ENCODE results near the gene PRKAR1B.

The PRKAR1B gene

DNA sequence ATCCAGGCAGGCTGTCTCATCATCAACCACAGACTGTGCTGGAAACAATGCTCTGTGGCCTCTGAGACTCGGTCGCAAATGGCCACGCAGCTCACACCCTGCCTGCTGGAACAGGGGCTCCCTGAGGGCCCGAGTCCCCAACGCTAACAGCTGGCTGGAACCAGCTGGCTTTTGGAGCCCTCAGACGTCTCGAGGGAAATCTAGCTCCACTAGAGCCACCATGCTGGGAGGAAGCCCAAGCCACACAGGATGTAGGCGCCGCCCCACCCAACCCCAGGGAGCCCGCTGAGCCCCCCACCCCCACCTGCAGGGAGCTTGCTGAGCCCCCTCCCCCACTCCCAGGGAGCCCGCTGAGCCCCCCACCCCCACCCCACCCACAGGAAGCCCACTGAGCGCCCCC lies 186.1 kb downstream of the PRKAR1B start:
- DNase-seq (ENCODE audit: low read depth) = no peak

DNA sequence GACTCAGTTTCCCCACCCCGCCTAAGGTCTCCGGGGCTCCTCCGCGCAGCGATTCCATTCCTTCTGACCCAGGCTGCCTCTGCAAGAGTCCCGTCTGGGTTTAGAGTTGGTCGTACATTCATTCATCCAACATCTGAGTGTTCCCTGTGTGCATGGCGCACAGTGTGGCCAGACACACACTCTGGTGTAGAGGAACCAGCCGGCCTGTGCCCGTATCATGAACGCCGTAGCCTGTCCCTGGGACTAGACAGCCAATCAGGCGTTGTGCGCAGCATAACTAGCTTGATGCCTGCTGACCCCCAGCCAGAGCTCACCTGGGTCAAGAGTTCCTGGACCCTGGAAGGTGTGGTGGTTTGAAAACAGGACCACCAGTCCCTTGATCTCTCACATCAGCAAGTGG lies 186.5 kb downstream of the PRKAR1B start:
- no peak for DNase-seq (ENCODE audit: low read depth)

DNA sequence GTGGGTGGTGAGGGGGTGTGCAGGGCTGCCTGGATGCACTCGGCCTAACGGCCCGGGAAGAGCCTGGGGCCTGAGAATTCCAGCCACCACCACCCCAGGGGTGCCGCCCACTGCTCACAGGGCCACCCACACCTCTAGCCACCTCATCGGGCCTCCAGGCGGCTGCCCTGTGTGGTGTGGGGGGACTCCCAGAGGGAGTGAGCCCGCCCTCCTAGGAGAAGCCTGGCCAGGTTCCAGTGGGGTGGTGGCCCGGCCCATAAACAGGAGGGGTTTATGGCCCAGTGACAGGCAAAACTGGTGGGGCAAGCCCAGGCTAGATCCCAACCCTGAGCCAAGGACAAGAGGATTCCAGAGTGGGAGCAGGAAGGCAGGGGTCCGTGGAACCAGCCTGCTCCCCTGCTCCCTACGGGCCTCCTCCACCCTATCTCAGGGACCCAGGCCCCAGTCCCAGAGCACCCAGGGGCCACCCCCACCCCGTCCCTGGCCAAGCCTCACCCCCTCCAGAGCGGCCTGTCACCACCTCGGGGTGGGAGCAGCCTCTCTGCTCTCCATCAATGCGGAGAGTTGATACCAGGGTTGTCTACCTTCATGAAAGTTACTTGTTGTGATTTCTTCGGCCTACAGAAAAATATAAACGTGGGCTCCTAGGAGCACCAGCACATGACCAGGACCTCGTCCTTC lies 187.2 kb downstream of the PRKAR1B start:
- DNase-seq (ENCODE audit: low read depth) = no peak

GRCh38 chr7:538764-539685 lies 188.1 kb downstream of the PRKAR1B start:
- DNase-seq (ENCODE audit: low read depth) = no peak

GRCh38 chr7:537911-538634 lies 189.0 kb downstream of the PRKAR1B start:
- no peak for DNase-seq (ENCODE audit: low read depth)

DNA sequence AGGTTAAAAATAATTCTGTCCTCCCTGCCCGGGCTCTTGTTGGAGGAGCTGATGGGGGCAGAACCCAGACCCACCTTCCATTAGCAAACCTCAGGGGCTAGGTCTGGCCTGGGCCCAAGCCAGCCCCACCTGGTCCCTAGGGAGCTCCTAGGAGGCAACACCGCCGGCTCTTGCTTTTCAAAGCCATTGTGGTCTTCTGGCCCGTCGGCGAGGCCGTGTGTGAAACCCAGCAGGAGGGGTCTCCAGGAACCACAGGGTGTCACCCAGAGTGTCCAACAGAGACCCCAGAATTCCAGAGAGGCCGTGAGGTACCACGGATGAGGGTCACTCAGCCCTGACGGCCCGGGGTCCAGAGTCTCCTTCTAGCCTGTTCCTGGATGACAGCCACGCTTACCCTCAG lies 190.8 kb downstream of the PRKAR1B start:
- no peak for DNase-seq (ENCODE audit: low read depth)

GRCh38 chr7:534959-535358 lies 192.1 kb downstream of the PRKAR1B start:
- DNase-seq (ENCODE audit: low read depth) = no peak

DNA sequence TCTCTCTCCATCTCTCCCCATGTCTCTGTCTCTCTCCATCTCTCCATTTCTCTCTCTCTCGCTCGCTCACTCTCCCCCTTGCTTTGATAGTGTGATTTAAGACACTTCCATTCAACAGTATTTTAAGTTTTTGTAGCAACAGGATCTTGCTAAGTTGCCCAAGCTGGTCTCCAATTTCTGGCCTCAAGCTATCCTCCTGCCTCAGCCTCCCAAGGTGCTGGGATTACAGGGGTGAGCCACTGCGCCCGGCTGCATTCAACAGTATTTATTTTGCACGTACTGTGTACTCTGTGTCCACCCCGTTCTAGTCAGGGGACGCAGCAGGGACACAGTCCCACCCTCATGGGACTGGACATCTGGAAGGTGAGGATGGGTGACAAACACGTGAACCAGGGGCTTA lies 193.0 kb downstream of the PRKAR1B start:
- DNase-seq (ENCODE audit: low read depth) = no peak

GRCh38 chr7:533266-533665 lies 193.8 kb downstream of the PRKAR1B start:
- no peak for DNase-seq (ENCODE audit: low read depth)

DNA sequence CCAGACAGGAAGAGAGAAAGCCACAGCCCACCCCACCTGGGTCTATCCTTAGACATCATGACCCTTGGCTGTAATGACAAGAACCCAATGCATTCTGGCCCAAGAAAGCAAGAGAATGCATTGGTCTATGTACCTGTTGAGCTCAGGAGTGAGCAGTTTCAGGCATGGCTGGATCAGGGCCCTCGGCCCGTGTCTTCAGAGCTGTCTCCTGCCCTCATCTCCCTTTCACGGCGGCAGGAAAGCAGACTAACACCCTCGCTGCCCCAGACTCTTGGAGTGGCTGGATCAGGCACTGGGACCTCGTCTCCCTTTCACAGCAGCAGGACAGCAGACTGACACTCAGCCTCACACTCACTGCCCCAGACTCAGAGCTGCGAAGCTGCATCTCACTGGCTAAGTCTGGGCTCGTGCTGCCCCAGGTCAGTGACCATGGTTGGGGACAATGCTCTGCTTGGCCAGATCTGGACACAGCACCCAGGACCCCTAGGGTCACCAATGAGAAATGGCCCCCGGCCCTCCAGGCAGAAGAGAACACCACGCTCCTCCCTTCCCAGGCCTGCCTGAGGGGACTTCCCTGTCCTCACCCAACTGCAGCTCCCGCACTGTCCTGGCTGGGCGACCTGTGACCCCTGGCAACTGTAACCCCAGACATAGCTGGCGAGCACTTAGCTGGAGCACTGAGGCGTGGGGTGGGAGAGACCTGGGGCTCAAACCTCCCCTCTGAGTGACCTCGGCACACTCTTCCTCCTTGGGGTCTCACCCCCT lies 194.5 kb downstream of the PRKAR1B start:
- no peak for DNase-seq (ENCODE audit: low read depth)

- no peak for DNase-seq (ENCODE audit: low read depth)
Observed at GRCh38 chr7:531777-532176, 195.3 kb downstream of the PRKAR1B start.

DNA sequence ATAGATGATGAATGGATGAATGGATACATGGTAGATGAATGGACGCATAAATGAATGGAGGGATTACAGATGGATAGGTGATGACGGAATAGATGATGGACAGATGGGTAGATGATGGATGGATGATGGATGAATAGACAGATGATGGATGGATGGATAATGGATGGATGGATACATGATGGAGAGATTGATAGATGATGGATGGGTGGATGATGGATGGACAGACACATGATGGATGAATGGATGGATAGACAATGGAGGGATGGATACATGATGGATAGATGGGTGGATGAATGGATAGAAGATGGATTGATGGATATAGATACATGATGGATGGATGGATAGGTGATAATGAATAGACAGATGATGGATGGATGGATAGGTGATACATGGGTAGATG lies 198.6 kb downstream of the PRKAR1B start:
- no peak for DNase-seq (ENCODE audit: low read depth)

DNA sequence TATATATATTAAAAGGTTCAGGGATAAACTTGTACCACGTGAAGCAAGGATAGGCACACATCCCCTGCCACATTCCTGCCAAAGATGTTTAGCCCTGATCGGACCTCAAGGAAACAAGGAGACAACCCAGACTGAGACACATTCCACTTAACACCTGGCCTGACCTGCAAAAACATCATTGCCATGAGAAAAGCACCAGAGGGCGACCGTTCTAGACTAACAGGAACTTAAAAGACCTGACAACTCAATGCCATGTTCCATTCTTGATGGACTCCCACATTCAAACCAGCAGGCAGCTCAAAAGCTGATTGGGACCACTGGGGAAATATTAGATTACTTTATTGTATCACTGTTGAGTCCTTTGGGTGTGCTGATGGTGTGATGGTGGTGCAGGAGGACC lies 199.4 kb downstream of the PRKAR1B start:
- DNase-seq (ENCODE audit: low read depth) = no peak

DNA sequence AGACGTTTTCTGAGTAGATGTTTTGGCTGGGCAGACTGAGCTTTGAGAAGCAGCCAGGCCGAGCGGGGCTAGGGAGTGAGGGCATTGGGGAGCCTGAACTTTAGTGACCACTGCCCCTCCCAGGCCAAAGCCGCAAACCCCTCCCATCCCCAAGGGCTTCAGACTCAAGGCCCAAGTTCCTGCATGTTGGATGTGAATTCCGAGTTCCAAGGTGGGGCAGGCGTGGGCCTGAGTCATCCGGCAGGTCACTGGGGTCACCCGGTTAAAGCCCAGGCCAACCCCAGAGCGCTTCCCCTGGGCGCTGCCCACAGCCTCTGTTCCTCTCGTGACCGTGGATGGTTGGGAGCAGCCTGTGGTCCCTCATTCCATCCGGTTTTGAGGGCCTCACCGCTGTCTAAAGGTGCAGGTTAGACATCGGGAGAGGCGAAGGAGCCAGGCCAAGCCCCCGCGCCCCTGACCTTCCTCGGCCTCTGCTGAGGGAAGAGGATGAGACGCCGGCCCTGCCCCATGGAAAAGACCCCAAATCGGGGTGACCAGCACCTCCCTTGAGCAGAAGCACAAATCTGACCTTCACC lies 200.5 kb downstream of the PRKAR1B start:
- DNase-seq (ENCODE audit: low read depth) = no peak

GRCh38 chr7:525740-526139 lies 201.3 kb downstream of the PRKAR1B start:
- DNase-seq (ENCODE audit: low read depth) = no peak

GRCh38 chr7:524800-525199 lies 202.3 kb downstream of the PRKAR1B start:
- DNase-seq (ENCODE audit: low read depth) = no peak

GRCh38 chr7:523347-524336 lies 203.4 kb downstream of the PRKAR1B start:
- DNase-seq (ENCODE audit: low read depth) = no peak

- no peak for DNase-seq (ENCODE audit: low read depth)
Observed at GRCh38 chr7:522951-523314, 204.1 kb downstream of the PRKAR1B start.

GRCh38 chr7:522071-522950 lies 204.8 kb downstream of the PRKAR1B start:
- DNase-seq (ENCODE audit: low read depth) = no peak

All from T-helper 22 cell (primary cell).